Measurements from ENCODE around the gene NR2F6. TPM values are rescaled to one million over a fixed set of nuclear protein-coding genes. Genes with fewer than 3 reads are reported as not detected.
A peak's percentile ranks its signal among the peaks of the same experiment; 100 is the strongest.
"Not testable (repeated sequence)": the region's sequence is repeated elsewhere in the genome, so short reads cannot be mapped to it uniquely, and the experiment has no call there.

The NR2F6 gene
- polyA plus RNA-seq, 10 donors = 20.0 to 31.6 (median 23.4) TPM

GRCh38 chr19:17215127-17215971 lies 30.4 kb downstream of the NR2F6 start, which contains the start of gene USE1:
Gene USE1, plus strand, starts transcription at chr19:17215357. Its CDS starts 49 bp downstream, at chr19:17215406.
- peak; percentile 93 to 98 (median 95) for DNase-seq

GRCh38 chr19:17214508-17215126 lies 31.1 kb downstream of the NR2F6 start:
- DNase-seq = no peak

- DNase-seq = peak in 1 of 3 donors; percentile 9
Observed at GRCh38 chr19:17213334-17213733, 32.4 kb downstream of the NR2F6 start.

- DNase-seq = peak in 1 of 3 donors; percentile 1
Observed at GRCh38 chr19:17211547-17212446, 33.9 kb downstream of the NR2F6 start.

- no peak for DNase-seq
Observed at GRCh38 chr19:17210296-17210695, 35.4 kb downstream of the NR2F6 start.

GRCh38 chr19:17209126-17210036 lies 36.3 kb downstream of the NR2F6 start:
- DNase-seq = no peak

GRCh38 chr19:17206736-17207581 lies 38.8 kb downstream of the NR2F6 start:
- DNase-seq = peak in 1 of 3 donors; percentile 2

- DNase-seq = peak in 2 of 3 donors; percentile 48 to 50
Observed at GRCh38 chr19:17205237-17206140, 40.2 kb downstream of the NR2F6 start.

GRCh38 chr19:17202713-17203112 lies 43.0 kb downstream of the NR2F6 start:
- DNase-seq = no peak

- DNase-seq = no peak
Observed at GRCh38 chr19:17202249-17202648, 43.5 kb downstream of the NR2F6 start.

- no peak for DNase-seq
Observed at GRCh38 chr19:17200408-17201079, 45.2 kb downstream of the NR2F6 start.

- no peak for DNase-seq
Observed at GRCh38 chr19:17197666-17198065, 48.1 kb downstream of the NR2F6 start.

GRCh38 chr19:17196610-17197009 lies 49.1 kb downstream of the NR2F6 start:
- no peak for DNase-seq

GRCh38 chr19:17195106-17195505 lies 50.6 kb downstream of the NR2F6 start:
- no peak for DNase-seq

GRCh38 chr19:17194608-17195007 lies 51.1 kb downstream of the NR2F6 start:
- no peak for DNase-seq

- DNase-seq = no peak
Observed at GRCh38 chr19:17192751-17193150, 53.0 kb downstream of the NR2F6 start.

- not testable (repeated sequence) for DNase-seq
Observed at GRCh38 chr19:17191736-17192135, 54.0 kb downstream of the NR2F6 start.

GRCh38 chr19:17185590-17185989 lies 60.1 kb downstream of the NR2F6 start:
- no peak for DNase-seq

Measured in muscle of back (tissue), 11 donors.